K562 (cell line): ENCODE results near the gene PLCL2. TPM values are rescaled to one million over a fixed set of nuclear protein-coding genes. Genes with fewer than 3 reads are reported as not detected.

Experiments
- ETV5 ChIP-seq: sonication (generic); formaldehyde crosslinking; IDR thresholded peaks from 2 replicates; pipeline ENCODE4 v1.4.0; 2020; ENCODE audit warnings: low read depth, mild to moderate bottlenecking, missing genetic modification reagents
- FOS ChIP-seq: IDR thresholded peaks from 3 replicates; pipeline ENCODE4 v1.6.1; 2011; ENCODE audit not compliant: insufficient read length; ENCODE audit errors: extremely low read depth
- FOXM1 ChIP-seq, 2 experiments: fragments of 450-650 bp in 1 of 2; sonication (generic) in 1 of 2; formaldehyde crosslinking in 1 of 2; IDR thresholded peaks; 2 replicates each; pipeline versions ENCODE4 v1.6.1 to v1.9.0; 2017 to 2022; ENCODE audit warnings: low read depth in 2 of 2, mild to moderate bottlenecking in 2 of 2, missing genetic modification reagents in 1 of 2, moderate library complexity in 1 of 2
- MAZ ChIP-seq, 2 experiments: fragments of 450-650 bp in 1 of 2; sonication (generic) in 1 of 2; formaldehyde crosslinking; IDR thresholded peaks in 1 of 2; conservative IDR thresholded peaks in 1 of 2; 2 replicates each; pipeline versions ENCODE4 v1.4.0 to v1.5.0; 2020; ENCODE audit warnings: mild to moderate bottlenecking in 1 of 2, missing genetic modification reagents in 1 of 2
- MGA ChIP-seq: fragments of 450-650 bp; IDR thresholded peaks from 2 replicates; pipeline ENCODE4 v1.6.1; 2016; ENCODE audit warnings: mild to moderate bottlenecking, moderate library complexity
- ZBTB33 ChIP-seq: sonication (generic); formaldehyde crosslinking; IDR thresholded peaks from 2 replicates; pipeline ENCODE4 v1.8.1; 2023; ENCODE audit warnings: mild to moderate bottlenecking, missing genetic modification reagents
- ZBTB7A ChIP-seq: IDR thresholded peaks from 2 replicates; pipeline ENCODE4 v1.6.1; 2011; ENCODE audit warnings: low read depth, mild to moderate bottlenecking, low read length, moderate library complexity, borderline replicate concordance; ENCODE audit not compliant: control insufficient read depth
- ZKSCAN8 ChIP-seq: fragments of 200-800 bp; sonication (Bioruptor generic); IDR thresholded peaks from 2 replicates; pipeline ENCODE4 v1.6.1; 2016; ENCODE audit warnings: missing genetic modification characterization, missing compliant biosample characterization
- ZNF77 ChIP-seq: fragments of 250-450 bp; sonication (Bioruptor Pico); IDR thresholded peaks from 2 replicates; pipeline ENCODE4 v1.5.0; 2020
- polyA plus RNA-seq, 8 experiments: library from polyadenylated mRNA; depleted of rRNA in 4 of 8; stranded (reverse) in 5 of 8; unstranded in 3 of 8; fragments of >200 nt; fragmentation: Nextera tagmentation in 2 of 8; fragmentation: Illumina TruSeq in 1 of 8; extraction: Ambion mirVana in 2 of 8; extraction: Trizol in 1 of 8; gene quantifications; 2 replicates each; pipeline versions ENCODE4 v1.2.1 to v1.2.3, GENCODE V29; 2011 to 2014; ENCODE audit warnings: inconsistent platforms in 1 of 8, missing spikeins in 1 of 8
- total RNA-seq, 7 experiments: library from RNA; depleted of rRNA in 6 of 7; stranded (reverse); fragments of >200 nt in 6 of 7; fragmentation: Illumina TruSeq in 2 of 7; extraction: Trizol in 2 of 7; gene quantifications; 2 replicates each; pipeline versions ENCODE4 v1.2.1 to v1.2.3, GENCODE V29; 2011 to 2021; ENCODE audit warnings: low replicate concordance in 1 of 7
- TF ChIP-seq, protein P1 (sequence below), 2 experiments: IDR thresholded peaks; 2 replicates each; pipeline ENCODE4 v1.6.1; 2011; ENCODE audit warnings: borderline replicate concordance in 1 of 2, control low read depth in 1 of 2, low read depth in 1 of 2, low read length in 1 of 2, mild to moderate bottlenecking in 1 of 2, mixed read lengths in 1 of 2, moderate library complexity in 1 of 2; ENCODE audit not compliant: insufficient read depth in 1 of 2, insufficient read length in 1 of 2, poor library complexity in 1 of 2, severe bottlenecking in 1 of 2; ENCODE audit errors: extremely low read depth in 1 of 2

PLCL2 gene
- total and polyA plus RNA-seq, 9 of the 15 experiments (the other 6 are each of a cell fraction or from before 2014, with no cell fraction given) = 0.03 to 0.18 (median 0.11) TPM; not detected in 2

DNA sequence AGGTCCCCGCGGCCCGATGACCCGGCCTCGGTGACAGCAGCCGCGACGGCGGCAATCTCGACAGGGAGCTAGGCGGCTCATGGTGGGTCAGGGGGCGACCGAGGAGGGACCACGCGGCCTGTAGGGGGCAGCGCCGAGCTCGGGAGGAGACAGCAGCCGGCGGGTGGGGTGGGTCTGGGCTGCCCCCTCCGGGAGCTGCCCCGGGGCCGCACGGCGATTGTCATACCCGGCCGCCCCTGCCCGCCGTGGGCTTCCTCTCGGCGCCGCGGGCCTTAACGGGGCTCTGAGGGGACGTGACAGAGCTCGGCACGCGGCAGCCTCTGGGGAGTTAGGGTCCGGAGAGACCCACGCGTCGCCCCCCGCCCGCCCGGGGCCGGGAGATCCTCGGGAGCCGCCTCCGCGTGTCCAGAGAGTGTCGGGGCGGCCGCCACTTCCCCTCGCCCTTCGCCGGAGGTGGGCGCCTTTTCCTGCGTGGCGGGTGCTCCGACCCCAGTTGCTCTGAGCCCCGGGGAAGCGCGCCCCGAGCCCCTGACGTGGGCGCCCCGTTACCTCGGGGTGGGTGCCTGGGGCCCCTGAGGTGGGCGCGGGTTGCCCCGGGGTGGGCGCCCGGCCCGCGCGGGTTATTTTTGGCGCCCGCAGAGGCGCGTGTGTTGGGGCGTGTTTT is 539 bp upstream of the PLCL2 start (continued):
- TF ChIP-seq MGA (0 out of 2 replicates have a peak, but pooled peaks have one; percentile 19), FOXM1 (IDR thresholded peaks at IDR 0.05; ENCODE audit: low read depth) (no peak), FOXM1 (CRISPR knock-in tag; IDR thresholded peaks at IDR 0.05; ENCODE audit: low read depth) (0 out of 2 replicates have a peak, but pooled peaks have one; percentile 44), ZNF77 (CRISPR knock-in tag) (no peak), MAZ (CRISPR knock-in tag; conservative IDR thresholded peaks at IDR 0.05 in 1 of 2, IDR thresholded peaks at IDR 0.05 in 1 of 2) (peak in 1 of 2 experiments; percentile 35; a peak in 2 of 4 replicates), ZBTB7A (peak; percentile 90), ETV5 (CRISPR knock-in tag) (0 out of 2 replicates have a peak, but pooled peaks have one; percentile 21), ZKSCAN8 (CRISPR knock-in tag) (no peak), ZBTB33 (CRISPR knock-in tag) (peak; percentile 99), FOS (no peak)
- TF ChIP-seq, protein P1, sequence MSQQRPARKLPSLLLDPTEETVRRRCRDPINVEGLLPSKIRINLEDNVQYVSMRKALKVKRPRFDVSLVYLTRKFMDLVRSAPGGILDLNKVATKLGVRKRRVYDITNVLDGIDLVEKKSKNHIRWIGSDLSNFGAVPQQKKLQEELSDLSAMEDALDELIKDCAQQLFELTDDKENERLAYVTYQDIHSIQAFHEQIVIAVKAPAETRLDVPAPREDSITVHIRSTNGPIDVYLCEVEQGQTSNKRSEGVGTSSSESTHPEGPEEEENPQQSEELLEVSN (IDR thresholded peaks at IDR 0.05; ENCODE audit: borderline replicate concordance in 1 of 2, extremely low read depth in 1 of 2, insufficient read depth in 1 of 2, insufficient read length in 1 of 2, low read depth in 1 of 2, low read length in 1 of 2, poor library complexity in 1 of 2, severe bottlenecking in 1 of 2) = peak in 1 of 2 experiments; percentile 58
